ENCODE measurements around the gene MOB1B. TPM values are rescaled to one million over a fixed set of nuclear protein-coding genes. Genes with fewer than 3 reads are reported as not detected.

Gene MOB1B
- total and polyA plus RNA-seq, 11 donors, result 4.8 to 22.9 (median 16.6) TPM

- DNase-seq (no peak), ATAC-seq (no peak)
- WGBS, 4 donors, result 69 to 78% (median 75%) methylated on average over 8 of the region's 8 CpGs
- peaks cover 0 to 35% (median 2%) of the 10 kb centered on the region in 12 donors for H3K4me1 ChIP-seq
- no peaks in the 10 kb centered on the region for H3K9me3 ChIP-seq
- TF ChIP-seq POLR2A (IDR thresholded peaks at IDR 0.05) (no peak), CTCF (IDR thresholded peaks at IDR 0.05) (no peak)
- H3K27me3 ChIP-seq, result no peaks in the 10 kb centered on the region
- no peaks in the 10 kb centered on the region for H3K36me3 ChIP-seq
- no peak overlapping the region for H3K4me3 ChIP-seq
- no peak overlapping the region for H3K27ac ChIP-seq
- intact Hi-C loops (cut with DNase I), result no loop called here
Observed at GRCh38 chr4:70927502-70928137, 25.5 kb downstream of the MOB1B start.

GRCh38 chr4:70930530-70931256 is 28.5 kb downstream of the MOB1B start:
- intact Hi-C loops (cut with DNase I), result no loop called here
- ATAC-seq (no peak), DNase-seq (no peak)
- H3K36me3 ChIP-seq, result no peaks in the 10 kb centered on the region
- H3K27me3 ChIP-seq, result no peaks in the 10 kb centered on the region
- 68 to 87% (median 80%) methylated on average over 2 of the region's 2 CpGs for WGBS, 4 donors
- peaks cover 0 to 5% (median 0%) of the 10 kb centered on the region in 12 donors for H3K9me3 ChIP-seq
- peaks cover 0 to 31% (median 1%) of the 10 kb centered on the region in 12 donors for H3K4me1 ChIP-seq
- no peak overlapping the region for H3K27ac ChIP-seq
- H3K4me3 ChIP-seq, result no peak overlapping the region
- TF ChIP-seq POLR2A (IDR thresholded peaks at IDR 0.05), result no peak
- TF ChIP-seq CTCF (IDR thresholded peaks at IDR 0.05), result no peak

GRCh38 chr4:70931347-70931746 is 29.2 kb downstream of the MOB1B start:
- peaks cover 0 to 28% (median 0%) of the 10 kb centered on the region in 12 donors for H3K4me1 ChIP-seq
- no peak overlapping the region for H3K4me3 ChIP-seq
- H3K27ac ChIP-seq, result no peak overlapping the region
- H3K9me3 ChIP-seq, result peaks cover 0 to 5% (median 0%) of the 10 kb centered on the region in 12 donors
- intact Hi-C loops (cut with DNase I), result no loop called here
- WGBS, 4 donors, result 91 to 98% (median 95%) methylated on average over 1 of the region's 1 CpG
- no peaks in the 10 kb centered on the region for H3K27me3 ChIP-seq
- no peaks in the 10 kb centered on the region for H3K36me3 ChIP-seq
- ATAC-seq, result no peak
- no peak for DNase-seq
- TF ChIP-seq CTCF (IDR thresholded peaks at IDR 0.05) (no peak), POLR2A (IDR thresholded peaks at IDR 0.05) (no peak)

- Histone ChIP-seq H3K4me1 (peaks cover 0 to 18% (median 0%) of the 10 kb centered on the region in 12 donors), H3K36me3 (no peaks in the 10 kb centered on the region), H3K27ac (no peak overlapping the region), H3K9me3 (peaks cover 0 to 5% (median 0%) of the 10 kb centered on the region in 12 donors), H3K27me3 (no peaks in the 10 kb centered on the region), H3K4me3 (no peak overlapping the region)
- ATAC-seq (no peak), DNase-seq (no peak)
- WGBS, 4 donors, result 98 to 100% (median 99%) methylated on average over 2 of the region's 2 CpGs
- TF ChIP-seq POLR2A (IDR thresholded peaks at IDR 0.05) (no peak), CTCF (IDR thresholded peaks at IDR 0.05) (no peak)
- intact Hi-C loops (cut with DNase I), result no loop called here
Observed at GRCh38 chr4:70932984-70933383, 30.8 kb downstream of the MOB1B start.
